Gastrocnemius medialis (tissue), 4 donors: ENCODE results near the gene CLDN3.

Source experiments
- POLR2A ChIP-seq, 2 donors: fragments of 450-650 bp; IDR thresholded peaks; one replicate each; pipeline ENCODE4 v1.6.1; 2017; ENCODE audit warnings: antibody characterized with exemption in 2 of 2, mild to moderate bottlenecking in 2 of 2, moderate library complexity in 2 of 2
- TF ChIP-seq, protein P1 (sequence below), 5 experiments: fragments of 450-650 bp in 3 of 5; fragments of 200-600 bp in 2 of 5; sonication (generic) in 2 of 5; IDR thresholded peaks in 4 of 5; conservative IDR thresholded peaks in 1 of 5; 1 replicate in 4 of 5; 2 replicates in 1 of 5; pipeline ENCODE4 v1.5.1; 2016 to 2019; ENCODE audit warnings: antibody characterized with exemption in 5 of 5, mild to moderate bottlenecking in 3 of 5, moderate library complexity in 3 of 5

DNA sequence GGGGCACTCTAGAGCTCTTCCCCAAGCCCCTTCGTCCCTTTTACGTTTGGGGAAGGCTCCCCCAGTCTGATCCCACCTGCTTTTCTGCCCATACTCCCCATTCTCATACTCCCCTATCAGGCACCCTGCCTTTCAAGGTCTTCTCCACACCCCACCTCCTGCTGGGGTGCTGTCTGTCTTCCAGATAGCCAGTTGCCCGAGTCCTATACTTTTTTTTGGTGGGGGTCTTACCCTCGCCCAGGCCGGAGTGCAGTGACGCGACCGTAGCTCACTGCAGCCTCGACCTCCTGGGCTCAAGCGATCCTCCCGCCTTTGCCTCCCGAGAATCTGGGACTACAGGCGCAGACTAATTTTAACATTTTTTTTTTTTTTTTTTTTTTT is 30.7 kb downstream of the CLDN3 start:
- TF ChIP-seq, protein P1, sequence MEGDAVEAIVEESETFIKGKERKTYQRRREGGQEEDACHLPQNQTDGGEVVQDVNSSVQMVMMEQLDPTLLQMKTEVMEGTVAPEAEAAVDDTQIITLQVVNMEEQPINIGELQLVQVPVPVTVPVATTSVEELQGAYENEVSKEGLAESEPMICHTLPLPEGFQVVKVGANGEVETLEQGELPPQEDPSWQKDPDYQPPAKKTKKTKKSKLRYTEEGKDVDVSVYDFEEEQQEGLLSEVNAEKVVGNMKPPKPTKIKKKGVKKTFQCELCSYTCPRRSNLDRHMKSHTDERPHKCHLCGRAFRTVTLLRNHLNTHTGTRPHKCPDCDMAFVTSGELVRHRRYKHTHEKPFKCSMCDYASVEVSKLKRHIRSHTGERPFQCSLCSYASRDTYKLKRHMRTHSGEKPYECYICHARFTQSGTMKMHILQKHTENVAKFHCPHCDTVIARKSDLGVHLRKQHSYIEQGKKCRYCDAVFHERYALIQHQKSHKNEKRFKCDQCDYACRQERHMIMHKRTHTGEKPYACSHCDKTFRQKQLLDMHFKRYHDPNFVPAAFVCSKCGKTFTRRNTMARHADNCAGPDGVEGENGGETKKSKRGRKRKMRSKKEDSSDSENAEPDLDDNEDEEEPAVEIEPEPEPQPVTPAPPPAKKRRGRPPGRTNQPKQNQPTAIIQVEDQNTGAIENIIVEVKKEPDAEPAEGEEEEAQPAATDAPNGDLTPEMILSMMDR (IDR thresholded peaks at IDR 0.05 in 4 of 5, conservative IDR thresholded peaks at IDR 0.05 in 1 of 5), result no peak
- no peak for TF ChIP-seq POLR2A (IDR thresholded peaks at IDR 0.05)
